Neuronal stem cell (in vitro differentiated cells): ENCODE results near the gene PRSS8.
A peak's percentile ranks its signal among the peaks of the same experiment; 100 is the strongest.
"Not testable (repeated sequence)": the region's sequence is repeated elsewhere in the genome, so short reads cannot be mapped to it uniquely, and the experiment has no call there.

Source experiments
- DNase-seq: peaks from one replicate; pipeline ENCODE4 v3.0.0-alpha.2; 2013; ENCODE audit warnings: low spot score
- H2AFZ ChIP-seq: one replicate; pipeline ENCODE4 v1.6.1; 2013; ENCODE audit warnings: mild to moderate bottlenecking, low read length, inconsistent platforms
- H2AK5ac ChIP-seq: 2 replicates; pipeline ENCODE4 v1.6.1; 2013; ENCODE audit warnings: low read depth, mild to moderate bottlenecking, inconsistent platforms, low read length, moderate library complexity, mixed read lengths
- H2BK120ac ChIP-seq: 2 replicates; pipeline ENCODE4 v1.6.1; 2013; ENCODE audit warnings: low read depth, mild to moderate bottlenecking, inconsistent platforms, low read length, moderate library complexity, mixed read lengths
- H2BK12ac ChIP-seq: one replicate; pipeline ENCODE4 v1.6.1; 2013; ENCODE audit warnings: low read length, inconsistent platforms
- H2BK15ac ChIP-seq: 2 replicates; pipeline ENCODE4 v1.6.1; 2013; ENCODE audit warnings: mild to moderate bottlenecking, low read length, inconsistent platforms, mixed read lengths
- H2BK5ac ChIP-seq: one replicate; pipeline ENCODE4 v1.6.1; 2013; ENCODE audit warnings: inconsistent platforms, mild to moderate bottlenecking, low read length, moderate library complexity
- H3K14ac ChIP-seq: one replicate; pipeline ENCODE4 v1.6.1; 2013; ENCODE audit warnings: low read length, inconsistent platforms
- H3K18ac ChIP-seq: 2 replicates; pipeline ENCODE4 v1.6.1; 2013; ENCODE audit warnings: low read length, inconsistent platforms
- H3K23ac ChIP-seq: 2 replicates; pipeline ENCODE4 v1.6.1; 2013; ENCODE audit warnings: low read depth, mild to moderate bottlenecking, mixed read lengths, low read length, inconsistent platforms; ENCODE audit not compliant: poor library complexity
- H3K27ac ChIP-seq: replicated peaks from 3 replicates; pipeline ENCODE4 v1.5.1; 2013; ENCODE audit warnings: low read length, inconsistent platforms
- H3K27me3 ChIP-seq, 3 experiments: 2 replicates each; pipeline ENCODE4 v1.6.1; 2013; ENCODE audit warnings: low read length in 3 of 3, mild to moderate bottlenecking in 2 of 3, inconsistent platforms in 1 of 3, low read depth in 1 of 3, mixed read lengths in 1 of 3, moderate library complexity in 1 of 3; ENCODE audit not compliant: control insufficient read depth in 3 of 3, insufficient read depth in 3 of 3
- H3K36me3 ChIP-seq, 2 donors: replicated peaks in 1 of 2; 2 replicates each; pipeline ENCODE4 v1.6.1; 2013; ENCODE audit warnings: low read length in 2 of 2; ENCODE audit not compliant: control insufficient read depth in 2 of 2, insufficient read depth in 2 of 2
- H3K4ac ChIP-seq: 2 replicates; pipeline ENCODE4 v1.6.1; 2013; ENCODE audit warnings: inconsistent platforms, mild to moderate bottlenecking, low read length, moderate library complexity
- H3K4me1 ChIP-seq, 2 donors: 1 replicate in 1 of 2; 2 replicates in 1 of 2; pipeline ENCODE4 v1.6.1; 2013; ENCODE audit warnings: low read length in 2 of 2, low read depth in 1 of 2; ENCODE audit not compliant: control insufficient read depth in 2 of 2, insufficient read depth in 1 of 2
- H3K4me2 ChIP-seq: one replicate; pipeline ENCODE4 v1.6.1; 2013; ENCODE audit warnings: mild to moderate bottlenecking, low read length, inconsistent platforms; ENCODE audit not compliant: insufficient read depth, poor library complexity, severe bottlenecking
- H3K4me3 ChIP-seq, 2 donors: 2 replicates each; pipeline ENCODE4 v1.5.1; 2013; ENCODE audit warnings: low read length in 2 of 2, mild to moderate bottlenecking in 2 of 2, inconsistent platforms in 1 of 2, moderate library complexity in 1 of 2
- H3K79me1 ChIP-seq: one replicate; pipeline ENCODE4 v1.6.1; 2013; ENCODE audit warnings: low read depth, mild to moderate bottlenecking, inconsistent platforms, low read length, moderate library complexity
- H3K9ac ChIP-seq: one replicate; pipeline ENCODE4 v1.6.1; 2013; ENCODE audit warnings: mild to moderate bottlenecking, low read depth, low read length, inconsistent platforms; ENCODE audit not compliant: poor library complexity
- H3K9me3 ChIP-seq, 2 donors: replicated peaks in 1 of 2; 2 replicates each; pipeline versions ENCODE3 to v1.6.1; 2013; ENCODE audit warnings: low read length in 2 of 2, mild to moderate bottlenecking in 2 of 2, inconsistent platforms in 1 of 2, low read depth in 1 of 2, mixed read lengths in 1 of 2, moderate library complexity in 1 of 2; ENCODE audit not compliant: control insufficient read depth in 2 of 2, insufficient read depth in 1 of 2
- H4K8ac ChIP-seq: one replicate; pipeline ENCODE4 v1.6.1; 2013; ENCODE audit warnings: low read depth, mild to moderate bottlenecking, inconsistent platforms, low read length, moderate library complexity
- H4K91ac ChIP-seq: one replicate; pipeline ENCODE4 v1.6.1; 2013; ENCODE audit warnings: low read length, low read depth, mild to moderate bottlenecking, inconsistent platforms; ENCODE audit not compliant: poor library complexity
- WGBS, 2 donors: extraction: QIAGEN DNeasy Blood & Tissue Kit; methylation state at CpG; one replicate each; pipeline ENCODE4 v1.1.7; 2013; ENCODE audit warnings: missing lambda C conversion rate in 2 of 2, mixed read lengths in 1 of 2; ENCODE audit not compliant: insufficient read length in 2 of 2, insufficient replicate concordance in 1 of 2; ENCODE audit errors: extremely low coverage in 2 of 2; 5-methylcytosine and 5-hydroxymethylcytosine counted together

Gene PRSS8

DNA sequence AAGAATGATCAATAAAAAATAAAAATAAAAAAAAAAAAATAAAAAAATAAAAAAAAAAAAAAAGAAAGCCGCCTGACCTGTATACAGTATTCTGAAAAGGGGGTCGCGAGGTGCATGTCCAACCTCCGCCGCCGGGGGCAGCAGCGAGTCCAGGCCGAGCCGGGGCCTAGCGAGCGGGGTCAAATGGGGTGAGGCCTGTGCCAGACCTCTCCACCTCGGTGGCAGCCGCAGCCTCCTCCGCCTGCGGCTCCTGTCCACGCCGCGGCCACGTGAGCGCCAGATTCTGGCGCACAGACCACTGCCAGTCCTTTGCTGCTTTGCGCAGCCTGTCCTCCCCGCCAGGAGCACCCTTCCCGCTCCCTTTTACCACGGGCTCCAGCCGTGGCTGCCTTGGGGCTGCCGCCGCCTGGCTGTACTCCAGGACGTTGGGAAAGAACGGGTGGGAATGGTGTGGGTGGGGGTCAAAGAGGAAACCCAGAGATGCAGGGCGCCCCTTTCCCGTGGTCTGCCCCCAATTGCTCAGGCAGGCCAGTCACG, 29.8 kb downstream of the PRSS8 start:
- Histone ChIP-seq H2BK120ac (no peak overlapping the region), H3K18ac (peak overlapping the region; percentile 85), H2BK12ac (no peak overlapping the region), H3K4me1 (peaks cover 0 to 7% of the 10 kb centered on the region in 2 donors), H3K4me2 (no peak overlapping the region), H2AFZ (peak overlapping the region; percentile 75), H3K27ac (no peak overlapping the region), H3K4me3 (no peak overlapping the region), H3K9ac (peak overlapping the region; percentile 44), H4K8ac (no peak overlapping the region), H3K79me1 (peaks cover 8% of the 10 kb centered on the region), H2BK15ac (peak overlapping the region; percentile 85), H3K14ac (no peak overlapping the region), H3K4ac (no peak overlapping the region), H3K36me3 (peaks cover 13 to 15% of the 10 kb centered on the region in 2 donors), H3K23ac (peak overlapping the region; percentile 73), H2BK5ac (no peak overlapping the region), H3K9me3 (peaks cover 0 to 1% of the 10 kb centered on the region in 2 donors), H4K91ac (peak overlapping the region; percentile 72), H3K27me3 (no peaks in the 10 kb centered on the region), H2AK5ac (no peak overlapping the region)
- no CpG with 5 or more reads among the region's 33 CpGs for WGBS, 2 donors
- DNase-seq, result peak; percentile 42

DNA sequence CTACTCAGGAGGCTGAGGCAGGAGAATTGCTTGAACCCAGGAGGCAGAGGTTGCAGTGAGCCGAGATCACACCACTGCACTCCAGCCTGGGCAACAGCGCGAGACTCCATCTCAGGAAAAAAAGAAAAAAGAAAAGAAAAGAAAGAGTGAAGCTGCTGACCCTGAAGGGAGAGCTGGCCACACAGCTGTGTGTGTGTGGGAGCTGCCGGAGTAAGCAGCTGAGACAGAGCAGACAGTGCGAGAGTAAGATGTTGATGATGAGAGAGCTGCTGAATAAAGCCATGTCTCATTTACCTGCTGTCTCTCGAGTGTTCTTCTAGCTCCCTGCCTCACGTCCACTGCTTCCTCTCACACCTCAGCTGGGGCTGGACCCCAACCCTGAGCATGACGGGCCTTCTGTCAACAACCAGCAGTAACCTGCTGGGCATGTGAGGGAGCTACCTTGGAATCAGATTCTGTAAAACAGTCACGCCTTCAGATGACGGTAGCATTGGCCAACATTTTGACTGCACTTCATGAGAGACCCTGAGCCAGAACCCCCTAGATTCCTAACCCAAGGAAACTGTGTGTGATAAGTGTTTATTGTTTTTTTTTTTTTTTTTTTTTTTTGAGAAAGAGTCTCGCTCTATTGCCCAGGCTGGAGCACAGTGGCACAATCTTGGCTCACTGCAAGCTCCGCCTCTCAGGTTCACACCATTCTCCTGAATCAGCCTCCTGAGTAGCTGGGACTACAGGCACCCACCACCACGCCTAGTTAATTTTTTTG, 34.5 kb downstream of the PRSS8 start:
- not testable (repeated sequence) for H4K91ac ChIP-seq, H3K14ac ChIP-seq, H2BK120ac ChIP-seq, H3K18ac ChIP-seq, H3K4me1 ChIP-seq, H3K27ac ChIP-seq, H3K23ac ChIP-seq, H4K8ac ChIP-seq, H3K79me1 ChIP-seq, H3K9me3 ChIP-seq, H3K27me3 ChIP-seq, H3K9ac ChIP-seq, H3K4me2 ChIP-seq, H2BK5ac ChIP-seq, H2BK12ac ChIP-seq, H3K36me3 ChIP-seq, H2AK5ac ChIP-seq, H2BK15ac ChIP-seq, H3K4me3 ChIP-seq, DNase-seq, H3K4ac ChIP-seq
- H2AFZ ChIP-seq, result peak overlapping the region; percentile 66
- no CpG with 5 or more reads among the region's 13 CpGs for WGBS, 2 donors

DNA sequence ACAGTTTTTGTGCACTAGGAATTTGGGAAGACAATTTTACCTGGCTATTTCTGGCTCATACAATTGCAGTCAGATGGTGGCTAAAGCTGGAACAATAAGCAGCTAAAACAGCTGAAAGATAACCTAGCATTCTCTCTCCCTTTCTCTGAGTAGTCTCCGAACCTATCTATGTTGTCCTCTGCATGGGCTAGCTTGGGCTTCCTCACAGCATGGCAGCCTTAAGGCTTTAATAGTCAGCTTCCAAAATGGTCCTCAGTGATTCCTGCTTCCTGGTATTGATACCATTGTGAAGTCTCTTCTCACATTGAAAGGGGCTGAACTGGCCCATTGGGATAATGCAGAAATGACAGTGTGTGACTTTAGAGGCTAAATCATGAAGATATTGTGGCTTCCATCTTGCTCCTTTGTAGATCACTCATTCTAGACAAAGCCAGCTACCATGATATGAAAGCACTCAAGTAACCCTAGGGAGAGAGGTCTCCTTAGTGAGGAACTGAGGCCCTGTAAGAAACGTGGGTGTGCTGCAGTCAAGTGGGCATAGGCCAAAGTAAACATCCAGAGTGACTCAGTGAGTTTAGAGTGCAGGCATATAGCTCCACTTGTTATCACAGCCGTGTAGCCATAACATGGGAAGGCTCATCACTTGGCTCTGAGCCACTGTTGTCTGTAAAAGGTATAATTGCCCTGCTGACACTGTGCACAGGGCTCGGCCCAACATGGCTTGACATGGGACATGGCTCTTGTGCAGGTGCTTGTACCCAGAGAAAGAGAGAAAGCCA, 35.5 kb downstream of the PRSS8 start:
- no peak overlapping the region for H4K8ac ChIP-seq
- H3K4me2 ChIP-seq, result no peak overlapping the region
- H3K18ac ChIP-seq, result peak overlapping the region; percentile 38
- no peaks in the 10 kb centered on the region for H3K27me3 ChIP-seq
- H3K36me3 ChIP-seq, result no peaks in the 10 kb centered on the region
- H2AFZ ChIP-seq, result no peak overlapping the region
- no peaks in the 10 kb centered on the region for H3K4me1 ChIP-seq
- no peak overlapping the region for H3K23ac ChIP-seq
- no peak overlapping the region for H3K4ac ChIP-seq
- no peaks in the 10 kb centered on the region for H3K79me1 ChIP-seq
- WGBS, 2 donors, result no CpG with 5 or more reads among the region's 4 CpGs
- H2BK5ac ChIP-seq, result no peak overlapping the region
- H3K4me3 ChIP-seq, result no peak overlapping the region
- no peak overlapping the region for H3K14ac ChIP-seq
- H3K27ac ChIP-seq, result no peak overlapping the region
- no peak overlapping the region for H2AK5ac ChIP-seq
- H2BK15ac ChIP-seq, result no peak overlapping the region
- no peak overlapping the region for H2BK12ac ChIP-seq
- no peak overlapping the region for H2BK120ac ChIP-seq
- peak overlapping the region; percentile 37 for H3K9ac ChIP-seq
- peaks cover 0 to 4% of the 10 kb centered on the region in 2 donors for H3K9me3 ChIP-seq
- no peak overlapping the region for H4K91ac ChIP-seq
- DNase-seq, result no peak
